Activated B cell treated with CpG ODN at 0.5 μM for 24 hours (primary cell): ENCODE data around the gene GJA3. TPM values are rescaled to one million over a fixed set of nuclear protein-coding genes. Genes with fewer than 3 reads are reported as not detected.

Experiments used
- ATAC-seq: fragments of 200-7000 bp; cut with Tn5 transposase; one replicate; pipeline ENCODE4 v1.10.0; 2021; ENCODE audit warnings: low read depth, mild to moderate bottlenecking, moderate library complexity
- CTCF ChIA-PET: fragments of 350-600 bp; sonication (Branson Sonifier 250); formaldehyde crosslinking; loops from one replicate; lab custom pipeline; 2021; ENCODE audit warnings: antibody characterized with exemption; lab: Charles Lee
- POLR2A ChIA-PET: fragments of 350-600 bp; sonication (Branson Sonifier 250); formaldehyde crosslinking; loops from one replicate; lab custom pipeline; 2021; ENCODE audit warnings: antibody characterized with exemption; lab: Charles Lee
- DNase-seq: peaks from one replicate; pipeline ENCODE4 v3.0.0; 2022
- H3K27ac Mint-ChIP-seq: one replicate; pipeline ENCODE4 v1.8.0; 2020; ENCODE audit warnings: mixed read lengths
- H3K27me3 Mint-ChIP-seq: one replicate; pipeline ENCODE4 v1.8.0; 2021; ENCODE audit warnings: mixed read lengths
- H3K36me3 Mint-ChIP-seq: one replicate; pipeline ENCODE4 v1.8.0; 2021; ENCODE audit warnings: low read depth, mixed read lengths
- H3K4me1 Mint-ChIP-seq: one replicate; pipeline ENCODE4 v1.8.0; 2021; ENCODE audit warnings: mixed read lengths
- H3K4me3 Mint-ChIP-seq: one replicate; pipeline ENCODE4 v1.8.0; 2020; ENCODE audit warnings: mild to moderate bottlenecking, mixed read lengths
- H3K9me3 Mint-ChIP-seq: one replicate; pipeline ENCODE4 v1.8.0; 2020; ENCODE audit warnings: mixed read lengths
- intact Hi-C: fragments of 100-400 bp; cut with micrococcal nuclease; formaldehyde crosslinking; loops from one replicate; pipeline ENCODE4 v1.15.1; 2024
- total RNA-seq: library from RNA; stranded (reverse); gene quantifications from 2 replicates; pipeline ENCODE4 v1.2.3, GENCODE V29; 2022
- TF ChIP-seq, protein P1 (sequence below): fragments of 200-600 bp; IDR thresholded peaks from one replicate; pipeline ENCODE4 v1.8.0; 2022; ENCODE audit warnings: antibody characterized with exemption, mild to moderate bottlenecking

Gene GJA3
- total RNA-seq, 1 donor from 2014 or later, result 0.09 TPM

DNA sequence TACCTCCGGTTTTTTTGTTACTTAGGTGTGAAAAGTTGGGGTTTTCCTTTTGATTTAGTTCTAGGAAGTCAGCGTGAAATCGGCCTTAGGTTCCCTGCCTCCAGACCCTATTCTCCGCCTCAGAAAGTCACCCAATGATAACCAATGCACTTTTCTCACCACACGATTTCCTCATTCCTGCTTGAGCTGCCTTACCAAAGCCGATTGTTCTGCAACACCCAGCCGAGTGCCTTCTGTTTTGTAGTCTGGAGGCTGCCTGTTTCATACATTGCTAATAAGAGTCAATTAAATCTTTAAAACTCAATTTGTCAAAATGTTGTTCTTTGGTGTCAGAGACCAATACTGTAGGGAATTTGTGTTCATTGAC is 39.7 kb downstream of the GJA3 start:
- Mint-ChIP-seq H3K4me1 (peaks cover 11% of the 10 kb centered on the region), H3K27ac (no peak overlapping the region), H3K36me3 (no peaks in the 10 kb centered on the region), H3K27me3 (peaks cover 26% of the 10 kb centered on the region), H3K4me3 (peak overlapping the region; percentile 69), H3K9me3 (no peaks in the 10 kb centered on the region)
- intact Hi-C loops, result no loop called here
- TF ChIP-seq, protein P1, sequence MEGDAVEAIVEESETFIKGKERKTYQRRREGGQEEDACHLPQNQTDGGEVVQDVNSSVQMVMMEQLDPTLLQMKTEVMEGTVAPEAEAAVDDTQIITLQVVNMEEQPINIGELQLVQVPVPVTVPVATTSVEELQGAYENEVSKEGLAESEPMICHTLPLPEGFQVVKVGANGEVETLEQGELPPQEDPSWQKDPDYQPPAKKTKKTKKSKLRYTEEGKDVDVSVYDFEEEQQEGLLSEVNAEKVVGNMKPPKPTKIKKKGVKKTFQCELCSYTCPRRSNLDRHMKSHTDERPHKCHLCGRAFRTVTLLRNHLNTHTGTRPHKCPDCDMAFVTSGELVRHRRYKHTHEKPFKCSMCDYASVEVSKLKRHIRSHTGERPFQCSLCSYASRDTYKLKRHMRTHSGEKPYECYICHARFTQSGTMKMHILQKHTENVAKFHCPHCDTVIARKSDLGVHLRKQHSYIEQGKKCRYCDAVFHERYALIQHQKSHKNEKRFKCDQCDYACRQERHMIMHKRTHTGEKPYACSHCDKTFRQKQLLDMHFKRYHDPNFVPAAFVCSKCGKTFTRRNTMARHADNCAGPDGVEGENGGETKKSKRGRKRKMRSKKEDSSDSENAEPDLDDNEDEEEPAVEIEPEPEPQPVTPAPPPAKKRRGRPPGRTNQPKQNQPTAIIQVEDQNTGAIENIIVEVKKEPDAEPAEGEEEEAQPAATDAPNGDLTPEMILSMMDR, result no peak
- POLR2A ChIA-PET, result no interaction called here
- ATAC-seq (no peak), DNase-seq (no peak)
- CTCF ChIA-PET, result no interaction called here

GRCh38 chr13:20119960-20120359 is 40.9 kb downstream of the GJA3 start:
- ChIA-PET POLR2A (no interaction called here), CTCF (no interaction called here)
- peaks cover 10% of the 10 kb centered on the region for H3K4me1 Mint-ChIP-seq
- H3K27ac Mint-ChIP-seq, result no peak overlapping the region
- H3K9me3 Mint-ChIP-seq, result no peaks in the 10 kb centered on the region
- peaks cover 23% of the 10 kb centered on the region for H3K27me3 Mint-ChIP-seq
- peak overlapping the region; percentile 82 for H3K4me3 Mint-ChIP-seq
- DNase-seq, result no peak
- TF ChIP-seq, protein P1, result no peak
- no peak for ATAC-seq
- intact Hi-C loops, result no loop called here
- H3K36me3 Mint-ChIP-seq, result no peaks in the 10 kb centered on the region

- ChIA-PET CTCF (interaction anchor here (0.9 to 1.8 kb wide), 2 partner anchors 10 to 130 kb away, joined by 3 to 8 read pairs; no protein-coding TSS in a partner anchor), POLR2A (interaction anchor here (0.7 to 0.8 kb wide), 2 partner anchors 9 to 267 kb away, joined by 3 to 5 read pairs; no protein-coding TSS in a partner anchor)
- H3K27ac Mint-ChIP-seq, result no peak overlapping the region
- DNase-seq (no peak), ATAC-seq (peak; percentile 43)
- peaks cover 10% of the 10 kb centered on the region for H3K4me1 Mint-ChIP-seq
- TF ChIP-seq, protein P1, result no peak
- no peaks in the 10 kb centered on the region for H3K9me3 Mint-ChIP-seq
- no peaks in the 10 kb centered on the region for H3K36me3 Mint-ChIP-seq
- peaks cover 21% of the 10 kb centered on the region for H3K27me3 Mint-ChIP-seq
- H3K4me3 Mint-ChIP-seq, result peak overlapping the region; percentile 82
- intact Hi-C loops, result no loop called here
Measured at GRCh38 chr13:20118268-20119140, 42.3 kb downstream of the GJA3 start.

GRCh38 chr13:20116213-20116612 is 44.6 kb downstream of the GJA3 start:
- H3K9me3 Mint-ChIP-seq, result no peaks in the 10 kb centered on the region
- CTCF ChIA-PET, result no interaction called here
- H3K4me1 Mint-ChIP-seq, result peaks cover 10% of the 10 kb centered on the region
- no peak overlapping the region for H3K4me3 Mint-ChIP-seq
- TF ChIP-seq, protein P1, result no peak
- peaks cover 15% of the 10 kb centered on the region for H3K27me3 Mint-ChIP-seq
- no peak for DNase-seq
- H3K36me3 Mint-ChIP-seq, result no peaks in the 10 kb centered on the region
- no peak overlapping the region for H3K27ac Mint-ChIP-seq
- POLR2A ChIA-PET, result no interaction called here
- no peak for ATAC-seq
- intact Hi-C loops, result no loop called here

DNA sequence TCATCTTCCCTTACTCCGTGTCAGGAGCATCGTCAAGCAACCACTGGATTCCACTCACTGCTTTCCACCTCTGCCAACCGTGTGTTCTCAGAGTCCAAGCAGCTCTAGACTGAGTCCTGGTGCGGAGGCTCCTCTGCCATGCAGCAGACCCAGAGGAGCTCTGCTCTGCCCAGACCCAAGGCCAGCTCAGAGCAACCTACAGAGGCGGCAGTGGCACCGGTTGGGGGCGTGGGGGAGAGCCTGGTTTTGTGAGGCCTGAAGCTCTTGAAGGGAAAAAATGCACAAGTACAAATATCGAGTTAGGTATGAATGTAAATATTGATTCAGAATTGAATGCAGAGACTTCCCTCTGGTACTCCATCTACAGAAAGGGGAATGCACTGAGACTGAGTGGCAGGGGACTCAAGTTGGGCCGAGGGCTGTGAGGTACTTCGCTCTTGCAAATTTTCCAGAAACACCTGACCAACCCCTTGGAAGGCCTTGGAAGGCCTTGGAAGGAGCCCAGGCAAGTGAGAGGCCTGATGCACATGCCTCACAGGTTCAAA is 46.7 kb downstream of the GJA3 start:
- DNase-seq (no peak), ATAC-seq (no peak)
- no peaks in the 10 kb centered on the region for H3K9me3 Mint-ChIP-seq
- H3K27ac Mint-ChIP-seq, result no peak overlapping the region
- H3K36me3 Mint-ChIP-seq, result no peaks in the 10 kb centered on the region
- TF ChIP-seq, protein P1, result no peak
- POLR2A ChIA-PET, result interaction anchor here (0.7 kb wide), 1 partner anchor 165 kb away, joined by 7 read pairs; no protein-coding TSS in a partner anchor
- H3K4me1 Mint-ChIP-seq, result peaks cover 2% of the 10 kb centered on the region
- CTCF ChIA-PET, result no interaction called here
- peaks cover 7% of the 10 kb centered on the region for H3K27me3 Mint-ChIP-seq
- intact Hi-C loops, result no loop called here
- H3K4me3 Mint-ChIP-seq, result no peak overlapping the region
